Ascending aorta (tissue), 2 donors: ENCODE measurements around the gene TACR1. TPM values are rescaled to one million over a fixed set of nuclear protein-coding genes. Genes with fewer than 3 reads are reported as not detected.

ENCODE experiments used
- DNase-seq, 2 donors: peaks; one replicate each; pipeline ENCODE4 v3.0.0-alpha.2; 2019; ENCODE audit warnings: low spot score in 2 of 2
- H3K27ac ChIP-seq, 2 donors: fragments of 200-600 bp; sonication (generic); one replicate each; pipeline ENCODE4 v1.5.1; 2016 to 2017; ENCODE audit warnings: mild to moderate bottlenecking in 1 of 2
- H3K27me3 ChIP-seq: fragments of 200-600 bp; sonication (generic); one replicate; pipeline ENCODE4 v1.5.1; 2017
- H3K36me3 ChIP-seq, 2 donors: fragments of 200-600 bp; sonication (generic); one replicate each; pipeline ENCODE4 v1.5.1; 2016
- H3K4me1 ChIP-seq, 2 donors: fragments of 200-600 bp; sonication (generic); one replicate each; pipeline ENCODE4 v1.5.1; 2016 to 2017; ENCODE audit warnings: mild to moderate bottlenecking in 1 of 2
- H3K4me3 ChIP-seq, 2 donors: fragments of 200-600 bp; sonication (generic); one replicate each; pipeline ENCODE4 v1.5.1; 2016 to 2017; ENCODE audit warnings: mild to moderate bottlenecking in 1 of 2
- H3K9me3 ChIP-seq, 2 donors: fragments of 200-600 bp; sonication (generic); one replicate each; pipeline ENCODE4 v1.5.1; 2016
- CTCF ChIP-seq, 3 experiments: fragments of 200-600 bp in 2 of 3; fragments of 450-650 bp in 1 of 3; sonication (generic) in 2 of 3; IDR thresholded peaks; one replicate each; pipeline ENCODE4 v1.5.1; 2016 to 2019; ENCODE audit warnings: antibody characterized with exemption in 3 of 3, mild to moderate bottlenecking in 1 of 3, moderate library complexity in 1 of 3
- intact Hi-C: fragments of 100-400 bp; cut with DNase I; formaldehyde crosslinking; loops from one replicate; pipeline ENCODE4 v1.15.1; 2023
- total RNA-seq: library from RNA; depleted of rRNA; stranded (reverse); fragments of >200 nt; gene quantifications from one replicate; pipeline ENCODE4 v1.1.0, GENCODE V29; 2016

Gene TACR1
- total RNA-seq, 1 donor from 2014 or later: 27.5 TPM

DNA sequence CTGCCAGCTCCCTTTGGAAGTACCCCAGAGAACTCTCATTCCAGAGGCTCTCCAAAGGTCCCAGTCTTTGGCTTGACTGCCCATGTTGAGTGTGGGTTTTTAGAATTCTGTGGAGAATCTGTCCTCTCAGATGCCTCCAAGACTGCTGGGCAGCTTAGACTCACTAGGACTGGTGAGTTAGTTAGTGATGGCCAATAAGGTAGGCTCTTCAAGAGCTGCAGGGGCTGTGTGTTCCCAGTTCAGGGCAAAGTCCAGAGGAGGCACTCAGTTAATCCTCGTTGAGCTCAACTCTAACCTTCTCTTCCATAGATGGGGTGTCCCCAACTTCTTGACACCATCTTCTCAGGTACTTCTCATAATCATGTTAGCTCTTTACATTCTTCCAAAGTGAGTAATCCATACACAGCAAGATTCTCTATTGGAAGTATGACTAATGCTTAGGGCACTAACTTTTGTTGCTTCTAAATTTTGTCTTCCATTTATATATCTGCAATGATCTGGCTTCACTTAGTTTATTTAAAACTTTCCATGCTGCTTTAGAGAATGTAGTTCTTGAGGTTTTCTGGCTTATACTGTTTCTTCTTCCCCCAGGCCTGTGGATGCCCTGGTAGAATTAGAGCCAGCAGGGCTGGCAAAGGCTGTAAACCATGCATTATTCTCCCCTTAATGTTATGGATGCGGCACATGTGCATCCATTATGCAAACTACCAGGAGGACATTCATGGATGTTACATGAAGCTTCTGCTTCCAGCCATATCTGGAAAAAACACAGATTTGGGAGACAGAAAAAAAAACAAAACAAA lies 151.9 kb downstream of the TACR1 start:
- Histone ChIP-seq H3K27ac (no peak overlapping the region), H3K9me3 (no peaks in the 10 kb centered on the region), H3K4me1 (peaks cover 5 to 10% of the 10 kb centered on the region in 2 donors), H3K36me3 (no peaks in the 10 kb centered on the region), H3K4me3 (no peak overlapping the region), H3K27me3 (no peaks in the 10 kb centered on the region)
- TF ChIP-seq CTCF (IDR thresholded peaks at IDR 0.05): no peak
- DNase-seq: no peak
- intact Hi-C loops: no loop called here

DNA sequence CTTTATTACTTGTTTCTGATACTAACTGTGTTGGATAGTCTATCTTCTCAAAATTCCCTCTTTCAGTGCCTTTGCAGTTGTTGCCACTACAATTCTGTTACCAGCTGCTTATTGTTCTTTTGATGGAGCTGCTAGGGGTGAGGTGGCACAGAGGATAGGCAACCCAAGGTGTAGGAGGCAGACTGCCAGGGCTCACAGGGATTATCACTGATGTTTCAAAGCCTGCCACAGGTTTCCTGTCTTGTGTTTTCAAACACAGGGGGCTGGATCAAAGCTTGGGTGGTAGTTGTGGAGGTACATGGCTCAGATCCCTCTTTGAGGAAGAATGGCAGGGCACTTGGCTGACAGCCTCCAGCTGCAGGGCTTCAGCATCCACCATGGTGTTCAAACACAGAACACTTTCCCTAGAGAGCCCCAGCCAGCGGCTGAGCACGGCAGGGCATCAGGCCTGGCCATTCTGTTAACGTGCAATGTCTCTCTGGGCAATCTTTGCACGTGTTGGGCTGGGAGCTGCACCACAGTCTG lies 153.7 kb downstream of the TACR1 start:
- Histone ChIP-seq H3K9me3 (no peaks in the 10 kb centered on the region), H3K36me3 (no peaks in the 10 kb centered on the region), H3K4me1 (peaks cover 5 to 17% of the 10 kb centered on the region in 2 donors), H3K27ac (no peak overlapping the region), H3K4me3 (no peak overlapping the region), H3K27me3 (no peaks in the 10 kb centered on the region)
- intact Hi-C loops: no loop called here
- TF ChIP-seq CTCF (IDR thresholded peaks at IDR 0.05): no peak
- no peak for DNase-seq

- Histone ChIP-seq H3K27me3 (no peaks in the 10 kb centered on the region), H3K27ac (no peak overlapping the region), H3K4me3 (no peak overlapping the region), H3K9me3 (no peaks in the 10 kb centered on the region), H3K4me1 (peaks cover 5 to 17% of the 10 kb centered on the region in 2 donors), H3K36me3 (no peaks in the 10 kb centered on the region)
- intact Hi-C loops: no loop called here
- no peak for TF ChIP-seq CTCF (IDR thresholded peaks at IDR 0.05)
- DNase-seq: no peak
These were observed 155.0 kb downstream of the TACR1 start for GRCh38 chr2:75044291-75044690.

DNA sequence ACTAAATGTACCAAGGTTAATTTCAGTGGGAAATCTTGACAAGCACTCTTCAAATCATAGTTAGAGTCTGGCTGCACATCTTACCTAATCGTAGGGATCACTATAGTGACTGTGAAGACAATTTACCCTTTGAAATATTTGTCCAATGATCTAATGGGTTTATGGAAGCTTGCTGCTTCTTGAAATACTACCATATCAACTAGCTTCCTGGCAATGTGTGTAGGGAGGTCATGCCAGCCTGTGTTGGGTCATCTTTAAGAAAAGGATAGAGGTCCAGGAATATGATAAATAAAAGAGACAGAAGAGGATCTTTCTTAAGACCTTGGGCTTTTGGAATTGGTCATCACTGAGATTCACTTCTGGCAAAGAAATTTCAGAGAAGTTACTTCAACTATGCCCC lies 156.5 kb downstream of the TACR1 start:
- H3K27me3 ChIP-seq: no peaks in the 10 kb centered on the region
- intact Hi-C loops: no loop called here
- no peak for TF ChIP-seq CTCF (IDR thresholded peaks at IDR 0.05)
- no peaks in the 10 kb centered on the region for H3K36me3 ChIP-seq
- H3K4me3 ChIP-seq: no peak overlapping the region
- H3K9me3 ChIP-seq: no peaks in the 10 kb centered on the region
- peak overlapping the region in 1 of 2 donors; percentile 21 for H3K27ac ChIP-seq
- DNase-seq: no peak
- H3K4me1 ChIP-seq: peaks cover 2 to 8% of the 10 kb centered on the region in 2 donors

DNA sequence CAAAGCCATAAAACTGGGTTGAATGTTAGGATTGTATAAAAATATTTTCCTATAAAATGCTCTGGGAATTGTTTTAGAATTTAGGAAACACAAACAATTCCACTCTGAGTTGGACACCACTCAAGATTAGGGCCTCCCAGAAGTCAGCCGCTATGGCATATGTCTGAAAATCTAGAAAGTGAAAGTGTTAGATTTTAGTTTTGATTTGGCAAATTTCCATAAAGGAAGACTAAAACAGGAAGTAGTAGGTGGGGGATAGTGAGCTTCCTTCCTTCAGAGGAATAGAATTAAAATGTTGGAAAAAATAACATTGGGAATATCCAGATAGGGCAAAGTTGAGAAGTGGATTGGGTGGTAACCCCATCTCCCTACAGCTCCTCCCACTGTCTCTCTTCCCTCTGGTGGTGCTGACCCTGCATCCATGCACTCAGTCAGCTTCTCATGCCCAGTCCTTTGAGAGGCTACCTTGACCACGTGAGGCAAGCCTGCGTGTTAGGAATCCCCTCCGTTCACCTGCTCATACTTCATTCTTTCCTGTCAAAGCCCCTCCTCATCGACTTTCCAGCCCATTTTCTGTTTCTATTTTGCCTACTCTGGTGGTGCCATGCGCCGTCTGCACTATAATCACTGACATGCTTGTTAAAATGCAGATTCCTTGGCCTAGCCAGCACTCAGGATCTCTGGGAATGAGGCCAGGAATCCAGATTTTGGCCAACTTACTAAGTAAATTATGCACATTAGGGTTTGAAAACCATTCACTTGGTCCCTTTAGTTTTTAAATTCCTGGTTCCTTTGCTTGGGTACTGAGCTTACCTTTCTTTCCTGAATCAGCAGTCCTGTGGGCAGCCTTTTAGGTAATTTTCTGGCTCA lies 157.4 kb downstream of the TACR1 start:
- Histone ChIP-seq H3K9me3 (no peaks in the 10 kb centered on the region), H3K36me3 (no peaks in the 10 kb centered on the region), H3K27me3 (no peaks in the 10 kb centered on the region), H3K4me1 (peaks cover 0 to 8% of the 10 kb centered on the region in 2 donors), H3K4me3 (peak overlapping the region in 1 of 2 donors; percentile 31), H3K27ac (peak overlapping the region; percentile 21 to 22)
- no peak for TF ChIP-seq CTCF (IDR thresholded peaks at IDR 0.05)
- intact Hi-C loops: no loop called here
- no peak for DNase-seq
